GM12878 (cell line): ENCODE measurements around the gene NRG2. TPM values are rescaled to one million over a fixed set of nuclear protein-coding genes. Genes with fewer than 3 reads are reported as not detected.

ENCODE experiments used
- ATAC-seq: fragments of 200-7000 bp; cut with Tn5 transposase; 3 replicates; pipeline ENCODE4 v1.9.1; 2020; ENCODE audit warnings: mild to moderate bottlenecking, moderate library complexity
- BruUV-seq: library from RNA; stranded (reverse); fragments of 400-500 nt; replicated peaks from 2 replicates; lab custom pipeline; 2021; lab: Mats Ljungman, UMichigan
- CTCF ChIA-PET: fragments of 300-600 bp; sonication (Branson Sonifier 250); formaldehyde crosslinking; extraction: SDS; loops from one replicate; lab custom pipeline; 2021; ENCODE audit warnings: inconsistent platforms; lab: Yijun Ruan, JAX
- POLR2A ChIA-PET: fragments of 350-600 bp; formaldehyde crosslinking; extraction: SDS; loops from one replicate; lab custom pipeline; 2021; ENCODE audit warnings: inconsistent platforms; lab: Charles Lee
- RAD21 ChIA-PET: fragments of 300-600 bp; sonication (Branson Sonifier 250); formaldehyde crosslinking; loops from one replicate; lab custom pipeline; 2023; ENCODE audit warnings: antibody characterized with exemption; ENCODE audit not compliant: unreplicated experiment; lab: Charles Lee
- SMC1A ChIA-PET: fragments of 300-600 bp; sonication (Branson Sonifier 250); formaldehyde crosslinking; loops from one replicate; lab custom pipeline; 2023; ENCODE audit not compliant: unreplicated experiment, uncharacterized antibody; lab: Charles Lee
- DNase-seq: peaks from one replicate; pipeline ENCODE4 v3.0.0-alpha.2; 2011; ENCODE audit warnings: low read depth, low spot score
- FAIRE-seq: peaks from 3 replicates; lab custom pipeline; 2011; peaks lifted over from hg19 to GRCh38; lab: Jason Lieb, UNC
- H2AFZ ChIP-seq: 2 replicates; pipeline ENCODE4 v1.6.0; 2011; ENCODE audit warnings: low read depth, low read length, control low read depth; ENCODE audit not compliant: control insufficient read depth
- H3K27ac ChIP-seq: 2 replicates; pipeline ENCODE4 v1.5.1; 2011; ENCODE audit warnings: control low read depth; ENCODE audit not compliant: control insufficient read depth, insufficient read depth
- H3K27me3 ChIP-seq, 2 experiments: replicated peaks in 1 of 2; 2 replicates each; pipeline versions ENCODE4 v1.6.0 to v1.6.1; 2011; ENCODE audit warnings: low read length in 1 of 2; ENCODE audit not compliant: control insufficient read depth in 2 of 2, insufficient read depth in 2 of 2
- H3K36me3 ChIP-seq, 2 experiments: 2 replicates each; pipeline ENCODE4 v1.5.1; 2011; ENCODE audit warnings: low read length in 1 of 2; ENCODE audit not compliant: control insufficient read depth in 2 of 2, insufficient read depth in 2 of 2
- H3K4me1 ChIP-seq: 2 replicates; pipeline ENCODE4 v1.6.1; 2011; ENCODE audit warnings: mild to moderate bottlenecking, low read length, moderate library complexity, mixed read lengths; ENCODE audit not compliant: control insufficient read depth, insufficient read depth
- H3K4me2 ChIP-seq: 2 replicates; pipeline ENCODE4 v1.6.0; 2011; ENCODE audit warnings: control low read depth; ENCODE audit not compliant: control insufficient read depth, insufficient read depth
- H3K4me3 ChIP-seq: fragments of 200-600 bp; sonication (generic); 2 replicates; pipeline ENCODE4 v1.5.1; 2016
- H3K79me2 ChIP-seq: 2 replicates; pipeline ENCODE4 v1.6.0; 2011; ENCODE audit warnings: low read length; ENCODE audit not compliant: control insufficient read depth, insufficient read depth
- H3K9ac ChIP-seq: 2 replicates; pipeline ENCODE4 v1.8.0; 2011; ENCODE audit warnings: low read length, control low read depth, mixed read lengths; ENCODE audit not compliant: control insufficient read depth, insufficient read depth
- H3K9me3 ChIP-seq: replicated peaks from 3 replicates; pipeline ENCODE4 v1.5.1; 2011; ENCODE audit warnings: mild to moderate bottlenecking, low read length; ENCODE audit not compliant: control insufficient read depth, insufficient read depth
- H4K20me1 ChIP-seq: 2 replicates; pipeline ENCODE4 v1.6.0; 2011; ENCODE audit not compliant: control insufficient read depth, insufficient read depth
- EGR1 ChIP-seq, 2 experiments: IDR thresholded peaks; 1 replicate in 1 of 2; 2 replicates in 1 of 2; pipeline ENCODE4 v1.6.1; 2011 to 2012; ENCODE audit warnings: low read depth in 2 of 2, low read length in 2 of 2, borderline replicate concordance in 1 of 2, mild to moderate bottlenecking in 1 of 2, moderate library complexity in 1 of 2
- KLF5 ChIP-seq: fragments of 450-650 bp; IDR thresholded peaks from 2 replicates; pipeline ENCODE4 v1.6.1; 2014; ENCODE audit warnings: mild to moderate bottlenecking; ENCODE audit not compliant: partially characterized antibody
- TCF12 ChIP-seq: IDR thresholded peaks from 2 replicates; pipeline ENCODE4 v1.6.1; 2011; ENCODE audit warnings: low read depth, mild to moderate bottlenecking, low read length
- ZNF217 ChIP-seq: fragments of 450-650 bp; IDR thresholded peaks from 2 replicates; pipeline ENCODE4 v1.6.1; 2017; ENCODE audit warnings: antibody characterized with exemption, mild to moderate bottlenecking
- WGBS: methylation state at CpG from one replicate; pipeline ENCODE4 v1.1.6; 2016; ENCODE audit warnings: low lambda C conversion rate; ENCODE audit not compliant: insufficient replicate concordance, insufficient coverage; ENCODE audit errors: missing lambda C conversion rate; 5-methylcytosine and 5-hydroxymethylcytosine counted together
- in situ Hi-C: fragments of 300-500 bp; cut with MboI; formaldehyde crosslinking; loops from 9 replicates; pipeline ENCODE4 v1.14.3; 2018; ENCODE audit warnings: mixed read lengths
- intact Hi-C: fragments of 100-400 bp; cut with micrococcal nuclease; formaldehyde crosslinking; loops from one replicate; pipeline ENCODE4 v1.14.2; 2022; ENCODE audit not compliant: unreplicated experiment
- polyA plus RNA-seq, 11 experiments: library from polyadenylated mRNA; depleted of rRNA in 4 of 11; unstranded in 6 of 11; stranded (reverse) in 5 of 11; fragments of >200 nt; fragmentation: Nextera tagmentation in 4 of 11; fragmentation: Illumina TruSeq in 1 of 11; extraction: Ambion mirVana in 4 of 11; extraction: Trizol in 1 of 11; gene quantifications; 1 replicate in 1 of 11; 2 replicates in 10 of 11; pipeline versions ENCODE4 v1.2.1 to v1.2.3, GENCODE V29; 2011 to 2016; ENCODE audit warnings: inconsistent platforms in 2 of 11, missing spikeins in 2 of 11, low read depth in 1 of 11
- total RNA-seq, 4 experiments: library from RNA; depleted of rRNA in 3 of 4; stranded (reverse); fragments of >200 nt in 3 of 4; fragmentation: Illumina TruSeq in 1 of 4; extraction: Trizol in 1 of 4; gene quantifications; 2 replicates each; pipeline versions ENCODE4 v1.2.1 to v1.2.3, GENCODE V29; 2013 to 2021
- TF ChIP-seq, protein P1 (sequence below): fragments of 450-650 bp; IDR thresholded peaks from 2 replicates; pipeline ENCODE4 v1.6.1; 2016; ENCODE audit warnings: mild to moderate bottlenecking, moderate library complexity, borderline replicate concordance

Gene NRG2
- total and polyA plus RNA-seq, 10 of the 15 experiments (the other 5 are each of a cell fraction or from before 2014, with no cell fraction given), result 0.10 to 21.7 (median 9.6) TPM

DNA sequence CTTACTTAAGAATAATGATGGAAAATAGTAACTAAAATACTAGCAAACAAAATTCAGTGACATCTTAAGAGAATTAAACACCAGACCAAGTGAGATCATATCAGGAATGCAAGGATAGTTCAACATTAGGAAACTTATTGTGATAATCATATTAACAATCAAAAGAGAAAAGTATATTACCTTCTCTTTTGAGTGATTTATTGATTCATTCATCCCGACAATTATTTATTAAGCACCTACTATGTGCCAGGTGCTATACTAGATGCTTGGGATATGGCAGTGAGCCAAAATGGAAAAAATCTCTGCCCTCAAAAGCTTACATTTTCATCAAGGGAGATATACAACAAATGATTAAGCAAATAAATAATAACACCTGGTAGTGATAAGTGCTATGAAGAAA is 47.2 kb upstream of the NRG2 start:
- H3K4me3 ChIP-seq, result no peak overlapping the region
- H3K27ac ChIP-seq, result no peak overlapping the region
- FAIRE-seq (no peak), DNase-seq (no peak), ATAC-seq (no peak)
- BruUV-seq, result no TSS peak
- H3K36me3 ChIP-seq, result no peaks in the 10 kb centered on the region
- peaks cover 8% of the 10 kb centered on the region for H3K9me3 ChIP-seq
- CTCF ChIA-PET, result interaction anchor here (1.2 kb wide), 1 partner anchor 54 kb away, joined by 3 read pairs; no protein-coding TSS in a partner anchor
- 0% methylated on average over 1 of the region's 1 CpG for WGBS
- H3K27me3 ChIP-seq, result peaks cover 0 to 3% of the 10 kb centered on the region in 2 experiments; a peak in 1 of 4 replicates
- intact Hi-C loops (no loop called here), in situ Hi-C loops (no loop called here)
- H3K9ac ChIP-seq, result no peak overlapping the region
- POLR2A ChIA-PET, result no interaction called here
- H2AFZ ChIP-seq, result no peak overlapping the region
- no peaks in the 10 kb centered on the region for H3K79me2 ChIP-seq
- H4K20me1 ChIP-seq, result no peaks in the 10 kb centered on the region
- TF ChIP-seq KLF5 (no peak), EGR1 (IDR thresholded peaks at IDR 0.05; ENCODE audit: borderline replicate concordance in 1 of 2, low read depth in 2 of 2, low read length in 2 of 2) (no peak), TCF12 (no peak), ZNF217 (no peak)
- TF ChIP-seq, protein P1, sequence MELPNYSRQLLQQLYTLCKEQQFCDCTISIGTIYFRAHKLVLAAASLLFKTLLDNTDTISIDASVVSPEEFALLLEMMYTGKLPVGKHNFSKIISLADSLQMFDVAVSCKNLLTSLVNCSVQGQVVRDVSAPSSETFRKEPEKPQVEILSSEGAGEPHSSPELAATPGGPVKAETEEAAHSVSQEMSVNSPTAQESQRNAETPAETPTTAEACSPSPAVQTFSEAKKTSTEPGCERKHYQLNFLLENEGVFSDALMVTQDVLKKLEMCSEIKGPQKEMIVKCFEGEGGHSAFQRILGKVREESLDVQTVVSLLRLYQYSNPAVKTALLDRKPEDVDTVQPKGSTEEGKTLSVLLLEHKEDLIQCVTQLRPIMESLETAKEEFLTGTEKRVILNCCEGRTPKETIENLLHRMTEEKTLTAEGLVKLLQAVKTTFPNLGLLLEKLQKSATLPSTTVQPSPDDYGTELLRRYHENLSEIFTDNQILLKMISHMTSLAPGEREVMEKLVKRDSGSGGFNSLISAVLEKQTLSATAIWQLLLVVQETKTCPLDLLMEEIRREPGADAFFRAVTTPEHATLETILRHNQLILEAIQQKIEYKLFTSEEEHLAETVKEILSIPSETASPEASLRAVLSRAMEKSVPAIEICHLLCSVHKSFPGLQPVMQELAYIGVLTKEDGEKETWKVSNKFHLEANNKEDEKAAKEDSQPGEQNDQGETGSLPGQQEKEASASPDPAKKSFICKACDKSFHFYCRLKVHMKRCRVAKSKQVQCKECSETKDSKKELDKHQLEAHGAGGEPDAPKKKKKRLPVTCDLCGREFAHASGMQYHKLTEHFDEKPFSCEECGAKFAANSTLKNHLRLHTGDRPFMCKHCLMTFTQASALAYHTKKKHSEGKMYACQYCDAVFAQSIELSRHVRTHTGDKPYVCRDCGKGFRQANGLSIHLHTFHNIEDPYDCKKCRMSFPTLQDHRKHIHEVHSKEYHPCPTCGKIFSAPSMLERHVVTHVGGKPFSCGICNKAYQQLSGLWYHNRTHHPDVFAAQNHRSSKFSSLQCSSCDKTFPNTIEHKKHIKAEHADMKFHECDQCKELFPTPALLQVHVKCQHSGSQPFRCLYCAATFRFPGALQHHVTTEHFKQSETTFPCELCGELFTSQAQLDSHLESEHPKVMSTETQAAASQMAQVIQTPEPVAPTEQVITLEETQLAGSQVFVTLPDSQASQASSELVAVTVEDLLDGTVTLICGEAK, result no peak
- no peaks in the 10 kb centered on the region for H3K4me1 ChIP-seq
- SMC1A ChIA-PET, result no interaction called here
- RAD21 ChIA-PET, result no interaction called here
- no peak overlapping the region for H3K4me2 ChIP-seq
